CD14-positive monocyte (primary cell): ENCODE results near the gene HTR2C. TPM values are rescaled to one million over a fixed set of nuclear protein-coding genes. Genes with fewer than 3 reads are reported as not detected.

ENCODE experiments used
- DNase-seq, 3 donors: peaks; one replicate each; pipeline ENCODE4 v3.0.0-alpha.2; 2011 to 2022
- H2AFZ ChIP-seq: 2 replicates; pipeline ENCODE4 v1.6.0; 2012; ENCODE audit warnings: mild to moderate bottlenecking, low read depth, low read length, inconsistent platforms; ENCODE audit not compliant: insufficient read depth, poor library complexity, severe bottlenecking
- H3K27ac ChIP-seq, 2 donors: 1 replicate in 1 of 2; 2 replicates in 1 of 2; pipeline ENCODE4 v1.5.1; 2012 to 2013; ENCODE audit warnings: low read length in 2 of 2, control low read depth in 1 of 2, inconsistent platforms in 1 of 2, low read depth in 1 of 2, mild to moderate bottlenecking in 1 of 2
- H3K27me3 ChIP-seq, 2 donors: one replicate each; pipeline versions ENCODE4 v1.6.0 to v1.6.1; 2011 to 2013; ENCODE audit warnings: low read length in 2 of 2; ENCODE audit not compliant: control insufficient read depth in 2 of 2, insufficient read depth in 2 of 2
- H3K36me3 ChIP-seq, 2 donors: replicated peaks in 1 of 2; 1 replicate in 1 of 2; 2 replicates in 1 of 2; pipeline versions ENCODE4 v1.5.1 to v1.6.1; 2012 to 2013; ENCODE audit warnings: low read length in 2 of 2, control low read depth in 1 of 2, inconsistent platforms in 1 of 2, mild to moderate bottlenecking in 1 of 2; ENCODE audit not compliant: insufficient read depth in 2 of 2, control insufficient read depth in 1 of 2
- H3K4me1 ChIP-seq, 2 donors: 1 replicate in 1 of 2; 2 replicates in 1 of 2; pipeline versions ENCODE4 v1.5.1 to v1.6.1; 2012 to 2013; ENCODE audit warnings: low read length in 2 of 2, control low read depth in 1 of 2, inconsistent platforms in 1 of 2, mild to moderate bottlenecking in 1 of 2, moderate library complexity in 1 of 2; ENCODE audit not compliant: insufficient read depth in 2 of 2, control insufficient read depth in 1 of 2
- H3K4me2 ChIP-seq: replicated peaks from 2 replicates; pipeline ENCODE3; 2012; ENCODE audit warnings: low read length, moderate library complexity, mild to moderate bottlenecking; ENCODE audit not compliant: poor library complexity, severe bottlenecking; ENCODE audit errors: extremely low read depth
- H3K4me3 ChIP-seq, 3 experiments: fragments of 200-600 bp in 1 of 3; sonication (generic) in 1 of 3; replicated peaks in 1 of 3; 1 replicate in 2 of 3; 2 replicates in 1 of 3; pipeline ENCODE4 v1.5.1; 2011 to 2013; ENCODE audit warnings: low read length in 3 of 3, mild to moderate bottlenecking in 3 of 3, control low read depth in 2 of 3, low read depth in 2 of 3, inconsistent platforms in 1 of 3, moderate library complexity in 1 of 3
- H3K79me2 ChIP-seq: 2 replicates; pipeline ENCODE4 v1.6.0; 2012; ENCODE audit warnings: mild to moderate bottlenecking, control low read depth, inconsistent platforms, low read length, moderate library complexity; ENCODE audit not compliant: insufficient read depth
- H3K9ac ChIP-seq: 2 replicates; pipeline ENCODE4 v1.6.0; 2017; ENCODE audit warnings: low read length, mild to moderate bottlenecking; ENCODE audit not compliant: insufficient read depth, poor library complexity, severe bottlenecking
- H3K9me3 ChIP-seq, 2 donors: replicated peaks in 1 of 2; 1 replicate in 1 of 2; 2 replicates in 1 of 2; pipeline versions ENCODE4 v1.5.1 to v1.6.1; 2012 to 2013; ENCODE audit warnings: low read length in 2 of 2, control low read depth in 1 of 2; ENCODE audit not compliant: control insufficient read depth in 1 of 2, insufficient read depth in 1 of 2
- H4K20me1 ChIP-seq: 2 replicates; pipeline ENCODE4 v1.6.0; 2012; ENCODE audit warnings: mild to moderate bottlenecking, low read length, control low read depth, moderate library complexity; ENCODE audit not compliant: insufficient read depth
- H3K27ac Mint-ChIP-seq, 7 donors: one replicate each; pipeline ENCODE4 v1.8.0; 2020; ENCODE audit warnings: mild to moderate bottlenecking in 7 of 7, mixed read lengths in 7 of 7, moderate library complexity in 6 of 7, inconsistent platforms in 2 of 7
- H3K27me3 Mint-ChIP-seq, 3 donors: one replicate each; pipeline ENCODE4 v1.8.0; 2021 to 2022; ENCODE audit warnings: low read depth in 3 of 3, mild to moderate bottlenecking in 3 of 3, mixed read lengths in 3 of 3, moderate library complexity in 3 of 3, inconsistent platforms in 1 of 3
- H3K36me3 Mint-ChIP-seq, 2 donors: one replicate each; pipeline ENCODE4 v1.8.0; 2020; ENCODE audit warnings: mixed read lengths in 2 of 2, inconsistent platforms in 1 of 2, mild to moderate bottlenecking in 1 of 2
- H3K4me1 Mint-ChIP-seq: one replicate; pipeline ENCODE4 v1.8.0; 2020; ENCODE audit warnings: mild to moderate bottlenecking, mixed read lengths
- H3K4me3 Mint-ChIP-seq, 2 donors: one replicate each; pipeline ENCODE4 v1.8.0; 2020; ENCODE audit warnings: mild to moderate bottlenecking in 2 of 2, mixed read lengths in 2 of 2, moderate library complexity in 1 of 2
- H3K9me3 Mint-ChIP-seq, 7 donors: one replicate each; pipeline ENCODE4 v1.8.0; 2020 to 2022; ENCODE audit warnings: mixed read lengths in 7 of 7, mild to moderate bottlenecking in 6 of 7, moderate library complexity in 6 of 7, inconsistent platforms in 2 of 7
- CTCF ChIP-seq: fragments of 200-600 bp; IDR thresholded peaks from one replicate; pipeline ENCODE4 v1.8.0; 2022; ENCODE audit warnings: antibody characterized with exemption, mild to moderate bottlenecking
- WGBS: methylation state at CpG from one replicate; pipeline ENCODE4 v1.1.5; 2013; ENCODE audit warnings: missing lambda C conversion rate; ENCODE audit not compliant: insufficient coverage; 5-methylcytosine and 5-hydroxymethylcytosine counted together
- intact Hi-C, 2 donors: fragments of 100-400 bp; cut with micrococcal nuclease; formaldehyde crosslinking; loops; one replicate each; pipeline versions ENCODE4 v1.15.0 to v1.15.1; 2023
- polyA minus RNA-seq: library from RNA; depleted of rRNA, polyadenylated mRNA; stranded (reverse); fragments of >200 nt; gene quantifications from 2 replicates; pipeline ENCODE4 v1.2.3, GENCODE V29; 2012
- polyA plus RNA-seq, 3 donors: library from polyadenylated mRNA; depleted of rRNA in 1 of 3; unstranded in 2 of 3; stranded (reverse) in 1 of 3; fragments of 300-500 nt in 2 of 3; fragments of >200 nt in 1 of 3; fragmentation: Illumina TruSeq in 2 of 3; gene quantifications; 1 replicate in 2 of 3; 2 replicates in 1 of 3; pipeline ENCODE4 v1.2.3, GENCODE V29; 2012 to 2021
- total RNA-seq, 12 experiments: library from RNA in 1 of 12; stranded (reverse) in 1 of 12; fragments of 120-200 nt in 1 of 12; gene quantifications; one replicate each; pipeline ENCODE4 v1.2.4 and lab custom pipeline; 2013 to 2026; ENCODE audit warnings: mixed read lengths in 6 of 12, inconsistent platforms in 1 of 12

HTR2C gene
- total RNA-seq (2013): not detected
- polyA plus RNA-seq (under 1 TPM in 1 of 3 donors, not detected in 2; 0.04 TPM), polyA minus RNA-seq (not detected in 2 replicates), total RNA-seq (lab: John Stamatoyannopoulos, UW) (0 to 0.60 (median 0) reads per million in 11 experiments)

DNA sequence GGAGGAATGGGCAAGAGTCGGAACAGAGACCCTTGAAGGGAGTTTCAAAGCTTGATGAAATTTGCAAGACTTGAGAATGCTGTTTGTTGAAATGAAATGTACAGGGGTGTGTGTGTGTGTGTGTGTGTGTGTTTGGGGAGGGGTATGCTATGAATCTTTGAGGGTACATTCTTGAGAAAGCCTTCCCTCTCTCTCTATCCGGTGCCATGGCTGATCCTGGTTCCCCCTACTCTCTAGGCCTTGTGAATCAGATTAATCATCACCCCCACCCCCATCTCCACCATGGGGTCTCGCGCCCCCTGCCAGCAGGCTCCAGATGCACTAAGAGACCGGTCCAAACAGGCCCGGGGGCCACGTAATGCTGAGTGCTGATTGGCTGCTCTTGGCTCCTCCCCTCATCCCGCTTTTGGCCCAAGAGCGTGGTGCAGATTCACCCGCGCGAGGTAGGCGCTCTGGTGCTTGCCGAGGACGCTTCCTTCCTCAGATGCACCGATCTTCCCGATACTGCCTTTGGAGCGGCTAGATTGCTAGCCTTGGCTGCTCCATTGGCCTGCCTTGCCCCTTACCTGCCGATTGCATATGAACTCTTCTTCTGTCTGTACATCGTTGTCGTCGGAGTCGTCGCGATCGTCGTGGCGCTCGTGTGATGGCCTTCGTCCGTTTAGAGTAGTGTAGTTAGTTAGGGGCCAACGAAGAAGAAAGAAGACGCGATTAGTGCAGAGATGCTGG is at the start of gene HTR2C:
HTR2C (plus strand) TSS at position 441 of the 729 bp plus-strand sequence. CDS start 142,851 bp downstream, outside the sequence.
- H3K4me3 Mint-ChIP-seq: peak within 1 kb of the TSS; percentile 75 to 96
- Histone ChIP-seq H3K27ac (no peak within 1 kb of the TSS), H3K9me3 (peaks cover 0 to 42% of the 10 kb centered on the region in 2 donors), H3K4me1 (peaks cover 37 to 39% of the 10 kb centered on the region in 2 donors), H3K4me2 (peak within 1 kb of the TSS; percentile 77), H3K27me3 (peaks cover 75 to 82% of the 10 kb centered on the region in 2 donors), H4K20me1 (no peaks in the 10 kb centered on the region), H2AFZ (peak within 1 kb of the TSS; percentile 71), H3K36me3 (no peaks in the 10 kb centered on the region), H3K9ac (no peak within 1 kb of the TSS), H3K79me2 (no peaks in the 10 kb centered on the region), H3K4me3 (peak within 1 kb of the TSS; percentile 3 to 73 (median 34))
- peaks cover 42% of the 10 kb centered on the region for H3K4me1 Mint-ChIP-seq
- WGBS: 4% methylated on average over 12 of the region's 34 CpGs
- H3K27me3 Mint-ChIP-seq: peaks cover 53 to 82% (median 73%) of the 10 kb centered on the region in 3 donors
- no peak for DNase-seq
- peak within 1 kb of the TSS in 3 of 7 donors; percentile 28 to 48 (median 45) for H3K27ac Mint-ChIP-seq
- H3K9me3 Mint-ChIP-seq: peaks cover 0 to 35% (median 29%) of the 10 kb centered on the region in 7 donors
- H3K36me3 Mint-ChIP-seq: peaks cover 10 to 11% of the 10 kb centered on the region in 2 donors
- no peak for TF ChIP-seq CTCF
- intact Hi-C loops: no loop called here

DNA sequence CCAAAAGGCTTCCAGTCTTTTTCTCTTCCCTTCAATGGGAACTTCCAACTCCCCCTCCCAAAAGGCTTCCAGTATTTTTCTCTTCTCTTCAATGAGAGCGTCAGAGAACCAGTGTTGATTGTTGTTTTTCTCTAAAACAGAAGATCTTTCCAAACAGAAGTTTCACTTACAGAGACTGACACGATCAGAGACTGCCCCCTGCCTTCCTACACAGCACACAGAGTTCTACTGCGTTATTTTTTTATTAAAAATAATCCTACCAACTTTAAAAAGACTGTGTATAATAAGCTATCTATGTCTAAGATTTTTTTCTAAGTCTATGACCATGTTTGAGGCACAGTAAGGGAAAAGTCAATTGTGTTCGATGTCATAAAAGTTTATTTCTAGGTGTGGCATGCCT is 3.5 kb upstream of the HTR2C start:
- H3K27ac ChIP-seq: no peak overlapping the region
- WGBS: no CpG with 5 or more reads among the region's 4 CpGs
- intact Hi-C loops: no loop called here
- no peaks in the 10 kb centered on the region for H4K20me1 ChIP-seq
- Mint-ChIP-seq H3K4me1 (peaks cover 40% of the 10 kb centered on the region), H3K27ac (no peak overlapping the region), H3K9me3 (peaks cover 0 to 35% (median 29%) of the 10 kb centered on the region in 7 donors), H3K4me3 (peak overlapping the region in 1 of 2 donors; percentile 79), H3K36me3 (peaks cover 10 to 11% of the 10 kb centered on the region in 2 donors), H3K27me3 (peaks cover 46 to 73% (median 70%) of the 10 kb centered on the region in 3 donors)
- DNase-seq: no peak
- peaks cover 0 to 38% of the 10 kb centered on the region in 2 donors for H3K9me3 ChIP-seq
- H2AFZ ChIP-seq: no peak overlapping the region
- no peak overlapping the region for H3K4me2 ChIP-seq
- no peak overlapping the region for H3K9ac ChIP-seq
- peaks cover 34 to 37% of the 10 kb centered on the region in 2 donors for H3K4me1 ChIP-seq
- H3K36me3 ChIP-seq: no peaks in the 10 kb centered on the region
- H3K27me3 ChIP-seq: peaks cover 67 to 76% of the 10 kb centered on the region in 2 donors
- no peak overlapping the region for H3K4me3 ChIP-seq
- TF ChIP-seq CTCF: no peak
- no peaks in the 10 kb centered on the region for H3K79me2 ChIP-seq
